Mononuclear cell (primary cell): ENCODE measurements around the gene ARL17B. TPM values are rescaled to one million over a fixed set of nuclear protein-coding genes. Genes with fewer than 3 reads are reported as not detected.
"Not testable (repeated sequence)": the region's sequence is repeated elsewhere in the genome, so short reads cannot be mapped to it uniquely, and the experiment has no call there.

Source experiments
- H3K27me3 ChIP-seq: 2 replicates; pipeline ENCODE4 v1.6.0; 2011; ENCODE audit warnings: low read length, control low read depth; ENCODE audit not compliant: insufficient read depth
- H3K4me1 ChIP-seq: 2 replicates; pipeline ENCODE4 v1.5.1; 2011; ENCODE audit warnings: mild to moderate bottlenecking, low read length, control low read depth; ENCODE audit not compliant: insufficient read depth
- H3K4me3 ChIP-seq: 2 replicates; pipeline ENCODE4 v1.5.1; 2011; ENCODE audit warnings: mild to moderate bottlenecking, low read length, moderate library complexity
- H3K9me3 ChIP-seq: 2 replicates; pipeline ENCODE4 v1.5.1; 2011; ENCODE audit warnings: low read depth, mild to moderate bottlenecking, control low read depth, low read length
- total RNA-seq: library from RNA; depleted of rRNA; stranded (reverse); fragments of >200 nt; gene quantifications from one replicate; pipeline ENCODE4 v1.2.3, GENCODE V29; 2012

Gene ARL17B
- total RNA-seq, 1 donor, result 10.1 TPM

- no peaks in the 10 kb centered on the region for H3K4me1 ChIP-seq
- no peaks in the 10 kb centered on the region for H3K27me3 ChIP-seq
- H3K4me3 ChIP-seq, result no peak overlapping the region
These were observed 87.9 kb downstream of the ARL17B start for GRCh38 chr17:46273541-46274236.

GRCh38 chr17:46270032-46270431 is 91.5 kb downstream of the ARL17B start:
- H3K4me1 ChIP-seq, result peaks cover 24% of the 10 kb centered on the region
- no peaks in the 10 kb centered on the region for H3K27me3 ChIP-seq
- no peak overlapping the region for H3K4me3 ChIP-seq
- no peaks in the 10 kb centered on the region for H3K9me3 ChIP-seq

More at GRCh38 chr17:46273541-46274236, 87.9 kb downstream of the ARL17B start:
- no peaks in the 10 kb centered on the region for H3K9me3 ChIP-seq

GRCh38 chr17:46266656-46267544 is 94.7 kb downstream of the ARL17B start:
- H3K27me3 ChIP-seq, result no peaks in the 10 kb centered on the region
- H3K4me3 ChIP-seq, result peak overlapping the region; percentile 79
- peaks cover 31% of the 10 kb centered on the region for H3K4me1 ChIP-seq
- no peaks in the 10 kb centered on the region for H3K9me3 ChIP-seq

- not testable (repeated sequence) for H3K27me3 ChIP-seq, H3K9me3 ChIP-seq
- Histone ChIP-seq H3K4me1 (peaks cover 31% of the 10 kb centered on the region), H3K4me3 (peak overlapping the region; percentile 46)
These were observed 95.4 kb downstream of the ARL17B start for GRCh38 chr17:46266063-46266655.

- Histone ChIP-seq H3K9me3 (no peaks in the 10 kb centered on the region), H3K27me3 (no peaks in the 10 kb centered on the region), H3K4me3 (no peak overlapping the region), H3K4me1 (peaks cover 36% of the 10 kb centered on the region)
These were observed 96.9 kb downstream of the ARL17B start for GRCh38 chr17:46264456-46265198.

- no peaks in the 10 kb centered on the region for H3K27me3 ChIP-seq
- H3K4me1 ChIP-seq, result peaks cover 27% of the 10 kb centered on the region
- H3K4me3 ChIP-seq, result no peak overlapping the region
- no peaks in the 10 kb centered on the region for H3K9me3 ChIP-seq
These were observed 99.3 kb downstream of the ARL17B start for GRCh38 chr17:46262271-46262670.

- H3K9me3 ChIP-seq, H3K4me3 ChIP-seq, H3K27me3 ChIP-seq: not testable (repeated sequence)
- peaks cover 12% of the 10 kb centered on the region for H3K4me1 ChIP-seq
These were observed 101.5 kb downstream of the ARL17B start for GRCh38 chr17:46259845-46260661.

GRCh38 chr17:46256369-46256768 is 105.2 kb downstream of the ARL17B start:
- H3K4me3 ChIP-seq, H3K27me3 ChIP-seq, H3K4me1 ChIP-seq, H3K9me3 ChIP-seq: not testable (repeated sequence)

- not testable (repeated sequence) for H3K4me3 ChIP-seq, H3K4me1 ChIP-seq, H3K9me3 ChIP-seq, H3K27me3 ChIP-seq
These were observed 107.4 kb downstream of the ARL17B start for GRCh38 chr17:46254215-46254614.

GRCh38 chr17:46253722-46254121 is 107.8 kb downstream of the ARL17B start:
- H3K9me3 ChIP-seq, H3K4me3 ChIP-seq, H3K27me3 ChIP-seq, H3K4me1 ChIP-seq: not testable (repeated sequence)

- H3K4me3 ChIP-seq, H3K4me1 ChIP-seq, H3K27me3 ChIP-seq, H3K9me3 ChIP-seq: not testable (repeated sequence)
These were observed 108.8 kb downstream of the ARL17B start for GRCh38 chr17:46252804-46253203.

GRCh38 chr17:46249153-46249552 is 112.4 kb downstream of the ARL17B start:
- not testable (repeated sequence) for H3K4me1 ChIP-seq

GRCh38 chr17:46244949-46245768 is 116.4 kb downstream of the ARL17B start:
- H3K9me3 ChIP-seq, H3K4me3 ChIP-seq, H3K27me3 ChIP-seq, H3K4me1 ChIP-seq: not testable (repeated sequence)

More at GRCh38 chr17:46249153-46249552, 112.4 kb downstream of the ARL17B start:
- not testable (repeated sequence) for H3K9me3 ChIP-seq, H3K4me3 ChIP-seq, H3K27me3 ChIP-seq
